HepG2 (cell line): ENCODE measurements around the gene ZCCHC17. TPM values are rescaled to one million over a fixed set of nuclear protein-coding genes. Genes with fewer than 3 reads are reported as not detected.

Source experiments
- ARHGAP35 ChIP-seq: sonication (generic); formaldehyde crosslinking; IDR thresholded peaks from 2 replicates; pipeline ENCODE4 v1.9.0; 2022; ENCODE audit warnings: mild to moderate bottlenecking, inconsistent platforms, moderate library complexity, missing genetic modification reagents, borderline replicate concordance
- ARNT ChIP-seq: fragments of 450-650 bp; IDR thresholded peaks from 2 replicates; pipeline ENCODE4 v1.6.1; 2017
- ATRX ChIP-seq: sonication (generic); formaldehyde crosslinking; IDR thresholded peaks from 2 replicates; pipeline ENCODE4 v1.4.0; 2020; ENCODE audit warnings: missing genetic modification reagents, borderline replicate concordance
- KDM1A ChIP-seq: IDR thresholded peaks from 2 replicates; pipeline ENCODE4 v1.6.1; 2016; ENCODE audit warnings: missing compliant biosample characterization
- NFYC ChIP-seq: IDR thresholded peaks from 2 replicates; pipeline ENCODE4 v1.6.1; 2016; ENCODE audit warnings: missing genetic modification reagents, missing compliant biosample characterization
- NRL ChIP-seq: sonication (generic); formaldehyde crosslinking; IDR thresholded peaks from 2 replicates; pipeline ENCODE4 v1.5.0; 2020; ENCODE audit warnings: missing genetic modification reagents, mild to moderate bottlenecking, moderate library complexity, borderline replicate concordance
- PAF1 ChIP-seq: IDR thresholded peaks from 2 replicates; pipeline ENCODE4 v1.6.1; 2016; ENCODE audit warnings: missing genetic modification reagents, missing compliant biosample characterization
- PPARG ChIP-seq: conservative IDR thresholded peaks from 2 replicates; pipeline ENCODE4 v1.6.1; 2016; ENCODE audit warnings: missing biosample characterization, missing genetic modification reagents
- PRMT3 ChIP-seq: sonication (generic); formaldehyde crosslinking; IDR thresholded peaks from 2 replicates; pipeline ENCODE4 v1.8.1; 2022; ENCODE audit warnings: low read depth, mild to moderate bottlenecking, moderate library complexity, missing genetic modification reagents, borderline replicate concordance
- PTBP1 ChIP-seq: fragments of 200-400 bp; formaldehyde crosslinking; IDR thresholded peaks from 2 replicates; pipeline ENCODE4 v1.6.1; 2018; ENCODE audit warnings: low read length, low read depth; ENCODE audit not compliant: poor library complexity, severe bottlenecking
- RELA ChIP-seq: sonication (generic); formaldehyde crosslinking; IDR thresholded peaks from 2 replicates; pipeline ENCODE4 v1.4.0; 2020; ENCODE audit warnings: missing genetic modification reagents
- SYNCRIP ChIP-seq: fragments of 200-400 bp; formaldehyde crosslinking; IDR thresholded peaks from 2 replicates; pipeline ENCODE4 v1.6.1; 2018; ENCODE audit warnings: mild to moderate bottlenecking, low read depth, low read length; ENCODE audit not compliant: insufficient read depth
- TBL1XR1 ChIP-seq: fragments of 150-350 bp; IDR thresholded peaks from 2 replicates; pipeline ENCODE4 v1.6.1; 2014; ENCODE audit warnings: borderline replicate concordance, low read length; ENCODE audit not compliant: partially characterized antibody
- ZBTB8A ChIP-seq: sonication (generic); formaldehyde crosslinking; IDR thresholded peaks from 2 replicates; pipeline ENCODE4 v1.4.0; 2020; ENCODE audit warnings: mild to moderate bottlenecking, low read depth, missing genetic modification reagents, borderline replicate concordance
- ZFP41 ChIP-seq: sonication (generic); formaldehyde crosslinking; IDR thresholded peaks from 2 replicates; pipeline ENCODE4 v1.4.0; 2020; ENCODE audit warnings: mild to moderate bottlenecking, missing genetic modification reagents, borderline replicate concordance
- ZMYM2 ChIP-seq: sonication (generic); formaldehyde crosslinking; IDR thresholded peaks from 2 replicates; pipeline ENCODE4 v1.8.0; 2022; ENCODE audit warnings: mild to moderate bottlenecking, missing genetic modification reagents
- ZNF12 ChIP-seq: sonication (generic); formaldehyde crosslinking; IDR thresholded peaks from 2 replicates; pipeline ENCODE4 v1.5.0; 2020; ENCODE audit warnings: missing genetic modification reagents
- ZNF124 ChIP-seq: sonication (generic); formaldehyde crosslinking; IDR thresholded peaks from 2 replicates; pipeline ENCODE4 v1.4.0; 2020; ENCODE audit warnings: missing genetic modification reagents
- ZNF256 ChIP-seq: sonication (generic); formaldehyde crosslinking; conservative IDR thresholded peaks from 2 replicates; pipeline ENCODE4 v1.4.0; 2020; ENCODE audit warnings: missing genetic modification reagents
- ZNF329 ChIP-seq: sonication (generic); formaldehyde crosslinking; IDR thresholded peaks from 2 replicates; pipeline ENCODE4 v1.9.0; 2021; ENCODE audit warnings: low read depth, mild to moderate bottlenecking, missing genetic modification reagents
- ZNF354B ChIP-seq: sonication (generic); formaldehyde crosslinking; IDR thresholded peaks from 2 replicates; pipeline ENCODE4 v1.8.0; 2022; ENCODE audit warnings: mild to moderate bottlenecking, missing genetic modification reagents
- ZNF672 ChIP-seq: sonication (generic); formaldehyde crosslinking; IDR thresholded peaks from 2 replicates; pipeline ENCODE4 v1.8.1; 2022; ENCODE audit warnings: missing genetic modification reagents
- ZNF775 ChIP-seq: sonication (generic); formaldehyde crosslinking; IDR thresholded peaks from 2 replicates; pipeline ENCODE4 v1.4.0; 2020; ENCODE audit warnings: missing genetic modification reagents, mild to moderate bottlenecking, moderate library complexity, borderline replicate concordance
- ZSCAN21 ChIP-seq: sonication (generic); formaldehyde crosslinking; IDR thresholded peaks from 2 replicates; pipeline ENCODE4 v1.8.0; 2022; ENCODE audit warnings: mild to moderate bottlenecking, missing genetic modification reagents, moderate library complexity, borderline replicate concordance
- polyA plus RNA-seq, 8 experiments: library from polyadenylated mRNA; depleted of rRNA in 3 of 8; stranded (reverse) in 7 of 8; unstranded in 1 of 8; fragments of >200 nt; fragmentation: Illumina TruSeq in 4 of 8; extraction: Trizol in 4 of 8; gene quantifications; 2 replicates each; pipeline versions ENCODE4 v1.2.1 to v1.2.3, GENCODE V29; 2011 to 2016; ENCODE audit warnings: low read depth in 4 of 8, missing spikeins in 1 of 8, mixed read lengths in 1 of 8; ENCODE audit not compliant: insufficient read depth in 1 of 8
- total RNA-seq, 5 experiments: library from RNA; depleted of rRNA; stranded (reverse); fragments of >200 nt; fragmentation: Illumina TruSeq; extraction: Trizol; gene quantifications; 2 replicates each; pipeline ENCODE4 v1.2.3, GENCODE V29; 2016; ENCODE audit warnings: low read depth in 1 of 5
- TF ChIP-seq, protein P1 (sequence below): sonication (generic); formaldehyde crosslinking; IDR thresholded peaks from 2 replicates; pipeline ENCODE4 v1.4.0; 2020; ENCODE audit warnings: missing genetic modification reagents
- TF ChIP-seq, protein P2 (sequence below): sonication (generic); formaldehyde crosslinking; IDR thresholded peaks from 2 replicates; pipeline ENCODE4 v1.5.0; 2020; ENCODE audit warnings: missing genetic modification reagents
- TF ChIP-seq, protein P3 (sequence below): sonication (generic); formaldehyde crosslinking; IDR thresholded peaks from 2 replicates; pipeline ENCODE4 v1.8.1; 2023; ENCODE audit warnings: mild to moderate bottlenecking, missing genetic modification reagents
- TF ChIP-seq, protein P4 (sequence below): sonication (generic); formaldehyde crosslinking; IDR thresholded peaks from 2 replicates; pipeline ENCODE4 v1.5.0; 2020; ENCODE audit warnings: mild to moderate bottlenecking, missing genetic modification reagents, borderline replicate concordance

ZCCHC17 gene
- total and polyA plus RNA-seq, 2 of the 13 experiments (the other 11 are each of a cell fraction or from before 2014, with no cell fraction given) = 20.5 to 53.0 TPM

DNA sequence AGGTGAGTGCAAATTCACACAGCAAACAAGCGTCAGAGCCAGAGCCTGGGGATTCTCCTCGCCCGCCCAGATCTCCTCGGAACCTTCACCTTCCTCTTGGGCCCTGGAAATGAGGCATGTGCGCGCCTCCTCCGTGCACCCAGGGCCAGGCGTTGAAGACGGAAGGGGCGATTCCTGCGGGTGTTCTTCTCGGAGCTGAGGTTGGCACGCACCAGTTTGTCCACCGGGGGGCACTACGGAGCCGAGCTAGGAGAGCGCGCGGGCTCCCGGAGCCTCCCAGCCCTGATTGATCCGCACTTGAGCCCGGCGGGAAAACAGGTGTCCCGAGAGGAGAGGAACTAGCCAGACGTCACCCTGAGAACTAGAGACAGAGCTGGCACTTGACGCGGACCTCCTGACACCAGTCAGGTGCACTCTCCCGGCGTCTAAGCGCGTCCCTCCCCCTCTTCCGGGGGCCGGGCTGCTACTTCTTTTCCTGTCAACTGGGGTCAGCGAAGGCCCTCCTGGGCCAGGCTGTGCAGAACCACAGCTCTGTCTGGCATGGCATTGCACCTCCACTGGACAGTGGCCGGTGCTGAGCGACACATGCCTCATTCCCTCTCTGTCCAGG is 97.9 kb downstream of the ZCCHC17 start (continued):
- TF ChIP-seq ZNF354B (CRISPR knock-in tag) (no peak), ATRX (CRISPR knock-in tag) (no peak), PTBP1 (no peak), ARHGAP35 (CRISPR knock-in tag) (peak; percentile 64; the same call in 1 of the 2 replicates), ZNF256 (CRISPR knock-in tag) (no peak), ZMYM2 (CRISPR knock-in tag) (no peak), PAF1 (CRISPR knock-in tag) (no peak), ZSCAN21 (CRISPR knock-in tag) (no peak), ZNF12 (CRISPR knock-in tag) (no peak), PPARG (CRISPR knock-in tag) (no peak), NFYC (CRISPR knock-in tag) (no peak), ZNF672 (CRISPR knock-in tag) (no peak), KDM1A (CRISPR knock-in tag) (no peak), ZNF124 (no peak), PRMT3 (CRISPR knock-in tag) (no peak), ARNT (no peak), ZNF329 (no peak), SYNCRIP (no peak), RELA (CRISPR knock-in tag) (0 out of 2 replicates have a peak, but pooled peaks have one; percentile 45), ZFP41 (CRISPR knock-in tag) (no peak), ZNF775 (CRISPR knock-in tag) (no peak), ZBTB8A (no peak), TBL1XR1 (no peak), NRL (CRISPR knock-in tag) (no peak)
- TF ChIP-seq, protein P1, sequence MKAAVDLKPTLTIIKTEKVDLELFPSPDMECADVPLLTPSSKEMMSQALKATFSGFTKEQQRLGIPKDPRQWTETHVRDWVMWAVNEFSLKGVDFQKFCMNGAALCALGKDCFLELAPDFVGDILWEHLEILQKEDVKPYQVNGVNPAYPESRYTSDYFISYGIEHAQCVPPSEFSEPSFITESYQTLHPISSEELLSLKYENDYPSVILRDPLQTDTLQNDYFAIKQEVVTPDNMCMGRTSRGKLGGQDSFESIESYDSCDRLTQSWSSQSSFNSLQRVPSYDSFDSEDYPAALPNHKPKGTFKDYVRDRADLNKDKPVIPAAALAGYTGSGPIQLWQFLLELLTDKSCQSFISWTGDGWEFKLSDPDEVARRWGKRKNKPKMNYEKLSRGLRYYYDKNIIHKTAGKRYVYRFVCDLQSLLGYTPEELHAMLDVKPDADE = no peak
- TF ChIP-seq, protein P2, sequence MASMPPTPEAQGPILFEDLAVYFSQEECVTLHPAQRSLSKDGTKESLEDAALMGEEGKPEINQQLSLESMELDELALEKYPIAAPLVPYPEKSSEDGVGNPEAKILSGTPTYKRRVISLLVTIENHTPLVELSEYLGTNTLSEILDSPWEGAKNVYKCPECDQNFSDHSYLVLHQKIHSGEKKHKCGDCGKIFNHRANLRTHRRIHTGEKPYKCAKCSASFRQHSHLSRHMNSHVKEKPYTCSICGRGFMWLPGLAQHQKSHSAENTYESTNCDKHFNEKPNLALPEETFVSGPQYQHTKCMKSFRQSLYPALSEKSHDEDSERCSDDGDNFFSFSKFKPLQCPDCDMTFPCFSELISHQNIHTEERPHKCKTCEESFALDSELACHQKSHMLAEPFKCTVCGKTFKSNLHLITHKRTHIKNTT (CRISPR knock-in tag) = no peak
- TF ChIP-seq, protein P3, sequence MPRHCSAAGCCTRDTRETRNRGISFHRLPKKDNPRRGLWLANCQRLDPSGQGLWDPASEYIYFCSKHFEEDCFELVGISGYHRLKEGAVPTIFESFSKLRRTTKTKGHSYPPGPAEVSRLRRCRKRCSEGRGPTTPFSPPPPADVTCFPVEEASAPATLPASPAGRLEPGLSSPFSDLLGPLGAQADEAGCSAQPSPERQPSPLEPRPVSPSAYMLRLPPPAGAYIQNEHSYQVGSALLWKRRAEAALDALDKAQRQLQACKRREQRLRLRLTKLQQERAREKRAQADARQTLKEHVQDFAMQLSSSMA (CRISPR knock-in tag) = no peak
- TF ChIP-seq, protein P4, sequence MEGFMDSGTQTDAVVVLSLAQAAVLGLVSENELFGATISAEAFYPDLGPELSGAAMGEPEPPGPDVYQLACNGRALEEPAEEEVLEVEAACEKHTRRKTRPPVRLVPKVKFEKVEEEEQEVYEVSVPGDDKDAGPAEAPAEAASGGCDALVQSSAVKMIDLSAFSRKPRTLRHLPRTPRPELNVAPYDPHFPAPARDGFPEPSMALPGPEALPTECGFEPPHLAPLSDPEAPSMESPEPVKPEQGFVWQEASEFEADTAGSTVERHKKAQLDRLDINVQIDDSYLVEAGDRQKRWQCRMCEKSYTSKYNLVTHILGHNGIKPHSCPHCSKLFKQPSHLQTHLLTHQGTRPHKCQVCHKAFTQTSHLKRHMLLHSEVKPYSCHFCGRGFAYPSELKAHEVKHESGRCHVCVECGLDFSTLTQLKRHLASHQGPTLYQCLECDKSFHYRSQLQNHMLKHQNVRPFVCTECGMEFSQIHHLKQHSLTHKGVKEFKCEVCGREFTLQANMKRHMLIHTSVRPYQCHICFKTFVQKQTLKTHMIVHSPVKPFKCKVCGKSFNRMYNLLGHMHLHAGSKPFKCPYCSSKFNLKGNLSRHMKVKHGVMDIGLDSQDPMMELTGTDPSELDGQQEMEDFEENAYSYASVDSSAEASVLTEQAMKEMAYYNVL (CRISPR knock-in tag) = no peak
